ENCODE measurements around the gene KCNN3. TPM values are rescaled to one million over a fixed set of nuclear protein-coding genes. Genes with fewer than 3 reads are reported as not detected.
A peak's percentile ranks its signal among the peaks of the same experiment; 100 is the strongest.

The KCNN3 gene
- total RNA-seq, 1 donor from 2014 or later: 4.3 TPM

DNA sequence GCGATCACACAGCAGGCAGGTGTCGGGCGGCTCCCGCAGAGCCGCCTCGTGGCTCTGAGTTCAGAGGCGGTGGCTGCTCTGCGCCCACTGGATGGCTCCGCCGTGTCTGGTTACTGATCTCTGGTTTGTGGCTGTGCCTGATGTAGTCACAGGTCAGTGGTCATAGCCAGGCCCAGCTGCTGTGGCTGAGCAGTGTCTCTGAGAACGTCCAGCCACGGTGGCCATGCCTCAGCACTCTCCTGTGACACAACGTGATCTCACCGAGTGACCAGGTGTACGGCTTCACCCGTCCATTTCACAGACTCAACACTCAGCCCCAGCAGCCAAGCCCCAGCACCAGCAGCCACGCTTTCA, 61.2 kb downstream of the KCNN3 start:
- H3K36me3 ChIP-seq: no peaks in the 10 kb centered on the region
- TF ChIP-seq EZH2phosphoT487 (IDR thresholded peaks at IDR 0.05) (no peak), EZH2 (IDR thresholded peaks at IDR 0.05) (no peak)
- TF ChIP-seq, protein P1, sequence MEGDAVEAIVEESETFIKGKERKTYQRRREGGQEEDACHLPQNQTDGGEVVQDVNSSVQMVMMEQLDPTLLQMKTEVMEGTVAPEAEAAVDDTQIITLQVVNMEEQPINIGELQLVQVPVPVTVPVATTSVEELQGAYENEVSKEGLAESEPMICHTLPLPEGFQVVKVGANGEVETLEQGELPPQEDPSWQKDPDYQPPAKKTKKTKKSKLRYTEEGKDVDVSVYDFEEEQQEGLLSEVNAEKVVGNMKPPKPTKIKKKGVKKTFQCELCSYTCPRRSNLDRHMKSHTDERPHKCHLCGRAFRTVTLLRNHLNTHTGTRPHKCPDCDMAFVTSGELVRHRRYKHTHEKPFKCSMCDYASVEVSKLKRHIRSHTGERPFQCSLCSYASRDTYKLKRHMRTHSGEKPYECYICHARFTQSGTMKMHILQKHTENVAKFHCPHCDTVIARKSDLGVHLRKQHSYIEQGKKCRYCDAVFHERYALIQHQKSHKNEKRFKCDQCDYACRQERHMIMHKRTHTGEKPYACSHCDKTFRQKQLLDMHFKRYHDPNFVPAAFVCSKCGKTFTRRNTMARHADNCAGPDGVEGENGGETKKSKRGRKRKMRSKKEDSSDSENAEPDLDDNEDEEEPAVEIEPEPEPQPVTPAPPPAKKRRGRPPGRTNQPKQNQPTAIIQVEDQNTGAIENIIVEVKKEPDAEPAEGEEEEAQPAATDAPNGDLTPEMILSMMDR (IDR thresholded peaks at IDR 0.05): no peak
- H2AFZ ChIP-seq (replicated peaks): no peak overlapping the region
- no peaks in the 10 kb centered on the region for H3K79me2 ChIP-seq (ENCODE audit: low read depth)
- no peak overlapping the region for H3K4me2 ChIP-seq
- Mint-ChIP-seq H3K27me3 (ENCODE audit: insufficient read depth, low read depth) (peaks cover 9% of the 10 kb centered on the region), H3K4me1 (peaks cover 76% of the 10 kb centered on the region), H3K36me3 (no peaks in the 10 kb centered on the region), H3K27ac (peak overlapping the region; percentile 24), H3K9me3 (no peaks in the 10 kb centered on the region), H3K4me3 (no peak overlapping the region)
- no peak overlapping the region for H3K4me3 ChIP-seq
- H4K20me1 ChIP-seq (ENCODE audit: low read depth): peaks cover 6% of the 10 kb centered on the region
- peaks cover 3% of the 10 kb centered on the region for H3F3A ChIP-seq (ENCODE audit: low read depth)
- H3K9me3 ChIP-seq (ENCODE audit: low read depth): no peaks in the 10 kb centered on the region
- no peaks in the 10 kb centered on the region for H3K27me3 ChIP-seq
- no peak overlapping the region for H3K27ac ChIP-seq
- no peak for DNase-seq (ENCODE audit: low spot score)
- peaks cover 41% of the 10 kb centered on the region for H3K4me1 ChIP-seq
- no peak overlapping the region for H3K9ac ChIP-seq

DNA sequence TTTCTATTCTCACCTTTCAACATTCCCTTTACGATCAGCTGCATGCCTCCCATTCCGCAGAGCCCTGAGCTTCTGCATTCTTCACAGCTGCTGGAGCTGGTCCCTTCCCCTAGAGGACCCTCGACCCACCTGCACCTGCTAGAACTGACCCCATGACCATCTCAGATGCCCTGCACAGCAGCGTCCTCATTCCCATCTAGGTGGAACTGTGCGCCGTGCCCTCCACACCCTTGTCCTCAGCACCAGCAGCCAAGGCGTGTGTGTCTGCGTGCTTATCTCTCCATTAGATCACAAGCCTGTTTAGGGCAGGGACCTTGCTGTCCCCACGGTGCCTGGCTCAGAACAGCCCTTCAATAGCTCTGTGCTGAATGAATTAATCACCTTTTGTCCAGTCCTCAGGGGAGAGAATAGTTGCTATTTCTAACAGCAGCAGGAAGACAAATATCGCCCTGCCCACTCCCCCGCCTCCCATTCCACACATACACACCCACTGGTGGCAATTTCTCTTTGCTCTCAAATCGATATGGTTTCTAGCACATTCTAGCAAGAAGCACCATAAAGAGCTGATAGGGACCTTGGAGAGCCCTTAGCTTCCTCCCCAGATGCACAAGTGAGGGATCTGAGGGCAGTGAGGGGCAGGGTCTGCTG, 61.7 kb downstream of the KCNN3 start:
- no peaks in the 10 kb centered on the region for H3K36me3 ChIP-seq
- no peak overlapping the region for H3K4me2 ChIP-seq
- peaks cover 11% of the 10 kb centered on the region for H3K27me3 Mint-ChIP-seq (ENCODE audit: insufficient read depth, low read depth)
- no peaks in the 10 kb centered on the region for H3K36me3 Mint-ChIP-seq
- peak overlapping the region; percentile 45 for H3K27ac Mint-ChIP-seq
- peaks cover 36% of the 10 kb centered on the region for H3K4me1 ChIP-seq
- H3K9me3 ChIP-seq (ENCODE audit: low read depth): no peaks in the 10 kb centered on the region
- no peaks in the 10 kb centered on the region for H3K9me3 Mint-ChIP-seq
- DNase-seq (ENCODE audit: low spot score): no peak
- TF ChIP-seq EZH2phosphoT487 (IDR thresholded peaks at IDR 0.05) (no peak), EZH2 (IDR thresholded peaks at IDR 0.05) (no peak)
- TF ChIP-seq, protein P1 (IDR thresholded peaks at IDR 0.05): no peak
- no peak overlapping the region for H2AFZ ChIP-seq (replicated peaks)
- no peaks in the 10 kb centered on the region for H3K27me3 ChIP-seq
- peaks cover 74% of the 10 kb centered on the region for H3K4me1 Mint-ChIP-seq
- H3K9ac ChIP-seq: no peak overlapping the region
- H3K79me2 ChIP-seq (ENCODE audit: low read depth): no peaks in the 10 kb centered on the region
- H3K4me3 Mint-ChIP-seq: no peak overlapping the region
- no peak overlapping the region for H3K27ac ChIP-seq
- H3F3A ChIP-seq (ENCODE audit: low read depth): peaks cover 3% of the 10 kb centered on the region
- H4K20me1 ChIP-seq (ENCODE audit: low read depth): peaks cover 5% of the 10 kb centered on the region
- H3K4me3 ChIP-seq: no peak overlapping the region

DNA sequence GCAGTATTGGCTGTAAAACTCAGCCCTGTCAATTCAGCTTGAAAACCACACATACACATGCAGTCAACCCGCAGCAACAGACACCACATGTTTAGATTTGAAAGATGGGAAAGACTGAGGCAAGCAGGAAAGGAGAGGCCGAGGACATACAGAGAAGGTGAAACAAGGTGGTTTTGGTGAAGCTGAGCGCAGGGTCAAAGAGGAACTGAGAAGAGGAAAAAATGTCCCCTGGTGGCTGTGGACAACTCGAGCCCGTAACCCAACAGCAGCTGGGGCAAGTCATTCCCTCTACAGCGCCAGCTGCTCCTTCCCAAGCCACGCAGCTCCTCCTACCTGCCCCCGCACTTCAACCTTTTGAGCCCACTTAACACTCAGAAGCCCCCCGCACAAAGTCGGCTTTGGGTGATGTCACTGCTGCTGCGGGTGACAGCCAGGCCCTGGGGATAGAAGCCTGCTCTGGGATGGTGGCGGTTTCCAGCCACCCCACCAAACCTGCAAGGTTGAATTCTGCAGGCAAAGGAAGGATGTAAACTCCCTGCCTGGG, 63.0 kb downstream of the KCNN3 start:
- Histone ChIP-seq H2AFZ (replicated peaks) (no peak overlapping the region), H3K27me3 (no peaks in the 10 kb centered on the region), H3K79me2 (ENCODE audit: low read depth) (no peaks in the 10 kb centered on the region), H3K27ac (no peak overlapping the region), H3F3A (ENCODE audit: low read depth) (no peaks in the 10 kb centered on the region), H3K36me3 (no peaks in the 10 kb centered on the region), H3K9ac (no peak overlapping the region), H3K9me3 (ENCODE audit: low read depth) (no peaks in the 10 kb centered on the region), H3K4me1 (peaks cover 27% of the 10 kb centered on the region), H4K20me1 (ENCODE audit: low read depth) (no peaks in the 10 kb centered on the region), H3K4me2 (no peak overlapping the region), H3K4me3 (no peak overlapping the region)
- Mint-ChIP-seq H3K27me3 (ENCODE audit: insufficient read depth, low read depth) (peaks cover 9% of the 10 kb centered on the region), H3K36me3 (no peaks in the 10 kb centered on the region), H3K27ac (peak overlapping the region; percentile 55), H3K4me3 (no peak overlapping the region), H3K9me3 (no peaks in the 10 kb centered on the region), H3K4me1 (peaks cover 63% of the 10 kb centered on the region)
- DNase-seq (ENCODE audit: low spot score): no peak
- no peak for TF ChIP-seq EZH2 (IDR thresholded peaks at IDR 0.05)
- TF ChIP-seq EZH2phosphoT487 (IDR thresholded peaks at IDR 0.05): no peak
- TF ChIP-seq, protein P1 (IDR thresholded peaks at IDR 0.05): no peak
